ENCODE data around the gene INKA2.

INKA2 gene

DNA sequence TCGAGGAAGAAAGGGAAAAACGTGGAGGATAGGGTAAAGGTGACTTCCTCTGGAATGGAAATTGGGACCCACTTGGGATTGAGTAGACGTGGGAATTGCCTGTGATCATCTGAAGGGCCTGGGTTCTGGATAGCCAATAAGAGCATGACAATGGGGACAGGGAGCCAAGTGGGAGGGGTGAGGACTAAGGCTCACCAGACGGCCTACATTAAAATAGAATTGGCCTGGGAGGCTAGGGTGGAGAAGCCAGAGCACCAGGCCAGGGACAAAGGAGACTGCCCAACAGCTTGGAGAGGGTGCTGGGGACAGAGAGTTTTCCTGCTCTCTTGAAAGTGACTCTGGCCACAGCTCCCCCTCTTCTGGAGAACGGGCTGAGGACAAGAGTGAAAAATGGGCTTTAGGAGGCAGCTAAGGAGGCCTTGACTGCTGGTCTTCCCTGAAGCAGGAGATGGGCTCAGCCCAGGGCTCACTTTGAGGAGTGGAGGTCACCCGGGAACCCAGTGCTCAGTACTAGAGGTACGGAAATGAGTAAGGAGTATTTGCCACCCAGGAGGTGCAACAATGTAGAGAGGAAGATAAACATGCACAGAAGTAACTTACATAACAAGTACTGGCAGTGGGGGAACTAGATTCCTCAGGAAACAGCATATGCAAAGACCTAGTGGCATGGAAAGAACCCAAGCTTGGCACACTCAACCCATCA lies 18.8 kb downstream of the INKA2 start:
- no peak overlapping the region for H3K4me3 ChIP-seq (ENCODE audit: low read depth, low read length)
- TF ChIP-seq, protein P1, sequence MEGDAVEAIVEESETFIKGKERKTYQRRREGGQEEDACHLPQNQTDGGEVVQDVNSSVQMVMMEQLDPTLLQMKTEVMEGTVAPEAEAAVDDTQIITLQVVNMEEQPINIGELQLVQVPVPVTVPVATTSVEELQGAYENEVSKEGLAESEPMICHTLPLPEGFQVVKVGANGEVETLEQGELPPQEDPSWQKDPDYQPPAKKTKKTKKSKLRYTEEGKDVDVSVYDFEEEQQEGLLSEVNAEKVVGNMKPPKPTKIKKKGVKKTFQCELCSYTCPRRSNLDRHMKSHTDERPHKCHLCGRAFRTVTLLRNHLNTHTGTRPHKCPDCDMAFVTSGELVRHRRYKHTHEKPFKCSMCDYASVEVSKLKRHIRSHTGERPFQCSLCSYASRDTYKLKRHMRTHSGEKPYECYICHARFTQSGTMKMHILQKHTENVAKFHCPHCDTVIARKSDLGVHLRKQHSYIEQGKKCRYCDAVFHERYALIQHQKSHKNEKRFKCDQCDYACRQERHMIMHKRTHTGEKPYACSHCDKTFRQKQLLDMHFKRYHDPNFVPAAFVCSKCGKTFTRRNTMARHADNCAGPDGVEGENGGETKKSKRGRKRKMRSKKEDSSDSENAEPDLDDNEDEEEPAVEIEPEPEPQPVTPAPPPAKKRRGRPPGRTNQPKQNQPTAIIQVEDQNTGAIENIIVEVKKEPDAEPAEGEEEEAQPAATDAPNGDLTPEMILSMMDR (IDR thresholded peaks at IDR 0.05; ENCODE audit: borderline replicate concordance, insufficient read depth, low read depth, low read length) = no peak

DNA sequence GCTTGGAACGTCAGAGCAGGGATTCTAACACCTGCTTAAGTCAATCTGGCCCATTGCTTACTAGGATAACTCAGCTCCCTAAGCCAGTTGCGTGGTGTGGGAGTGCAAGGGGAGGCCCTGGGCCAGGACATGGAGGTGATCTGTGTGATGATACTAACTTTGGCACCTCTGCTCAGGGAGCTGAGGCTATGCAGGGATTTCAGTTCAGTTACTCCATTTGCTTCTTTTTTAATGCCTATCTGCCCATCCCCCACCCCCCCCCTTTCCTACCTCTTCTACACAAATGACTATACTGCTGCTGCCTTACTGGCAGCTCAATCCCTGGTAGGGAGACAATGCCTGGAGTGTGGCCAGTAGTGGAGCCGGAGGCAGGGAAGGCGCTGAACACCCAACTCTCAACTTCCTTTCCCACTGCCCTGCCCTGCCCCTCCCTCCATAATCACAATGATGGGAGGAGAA lies 19.5 kb downstream of the INKA2 start:
- H3K4me3 ChIP-seq (ENCODE audit: low read depth, low read length) = no peak overlapping the region
- TF ChIP-seq, protein P1 (IDR thresholded peaks at IDR 0.05; ENCODE audit: borderline replicate concordance, insufficient read depth, low read depth, low read length) = no peak

- TF ChIP-seq, protein P1 (IDR thresholded peaks at IDR 0.05; ENCODE audit: borderline replicate concordance, insufficient read depth, low read depth, low read length) = no peak
- no peak overlapping the region for H3K4me3 ChIP-seq (ENCODE audit: low read depth, low read length)
Measured at GRCh38 chr1:111719135-111719534, 20.1 kb downstream of the INKA2 start.

DNA sequence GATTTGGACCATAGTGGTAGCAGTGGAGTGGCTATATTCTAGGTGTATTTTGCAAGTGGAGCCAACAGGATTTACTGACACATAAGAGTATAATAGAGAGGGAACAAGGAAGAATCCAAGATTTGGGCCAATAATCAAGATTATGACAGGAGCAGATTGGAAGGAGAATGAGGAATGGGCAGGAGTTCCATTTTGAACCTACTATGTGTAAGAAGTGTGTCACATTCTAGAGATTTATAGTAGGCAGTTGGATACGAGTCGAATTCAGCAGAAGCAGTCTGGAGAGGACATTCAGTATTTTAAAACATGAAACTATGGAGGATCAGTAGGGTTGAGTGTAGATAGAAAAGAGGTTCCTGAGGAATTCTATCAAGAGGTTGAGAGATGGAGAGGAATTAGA lies 21.7 kb downstream of the INKA2 start:
- no peak overlapping the region for H3K4me3 ChIP-seq (ENCODE audit: low read depth, low read length)
- TF ChIP-seq, protein P1 (IDR thresholded peaks at IDR 0.05; ENCODE audit: borderline replicate concordance, insufficient read depth, low read depth, low read length) = no peak

DNA sequence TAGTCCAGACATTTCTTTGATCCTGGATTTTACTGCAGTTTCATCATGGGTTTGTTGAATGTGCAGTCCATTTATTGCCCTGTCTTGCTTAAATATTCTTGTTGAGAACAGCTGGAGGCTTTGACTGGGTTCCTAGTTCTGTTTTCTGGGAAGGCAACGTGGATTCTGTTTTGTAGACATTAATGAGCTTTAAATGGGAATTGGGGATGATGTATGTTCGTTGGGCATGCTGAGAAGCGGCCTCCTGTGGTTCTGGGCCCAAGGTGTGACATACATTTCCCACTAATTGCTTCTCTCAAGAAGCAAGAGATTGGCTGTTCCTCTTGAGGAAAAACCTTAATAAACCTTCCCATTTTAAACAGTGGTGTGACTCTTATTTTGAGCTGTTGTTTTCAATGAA lies 22.9 kb downstream of the INKA2 start:
- TF ChIP-seq, protein P1 (IDR thresholded peaks at IDR 0.05; ENCODE audit: borderline replicate concordance, insufficient read depth, low read depth, low read length) = no peak
- no peak overlapping the region for H3K4me3 ChIP-seq (ENCODE audit: low read depth, low read length)

DNA sequence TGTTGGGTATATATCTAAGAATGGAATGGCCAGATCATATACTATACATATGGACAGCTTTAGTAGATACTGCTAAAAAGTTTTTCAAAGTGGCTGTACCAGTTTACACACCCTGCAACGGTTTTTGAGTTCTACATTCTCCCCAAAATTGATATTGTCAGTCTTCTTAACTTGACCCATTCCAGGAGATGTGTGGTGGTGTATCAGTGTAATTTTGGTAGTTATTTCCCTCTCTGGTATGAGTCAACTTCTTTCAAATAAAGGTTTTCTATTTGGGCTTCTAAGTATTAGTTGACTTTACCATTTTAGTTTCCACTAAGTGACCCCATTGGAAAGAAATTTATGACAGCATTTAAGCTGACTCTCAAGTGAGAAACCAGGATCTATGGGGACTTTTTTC lies 29.2 kb downstream of the INKA2 start:
- no peak overlapping the region for H3K4me3 ChIP-seq (ENCODE audit: low read depth, low read length)
- TF ChIP-seq, protein P1 (IDR thresholded peaks at IDR 0.05; ENCODE audit: borderline replicate concordance, insufficient read depth, low read depth, low read length) = no peak

- H3K4me3 ChIP-seq (ENCODE audit: low read depth, low read length) = no peak overlapping the region
- TF ChIP-seq, protein P1 (IDR thresholded peaks at IDR 0.05; ENCODE audit: borderline replicate concordance, insufficient read depth, low read depth, low read length) = no peak
Measured at GRCh38 chr1:111707906-111708305, 31.3 kb downstream of the INKA2 start.
